HT-29 (cell line): ENCODE results near the gene NSF. TPM values are rescaled to one million over a fixed set of nuclear protein-coding genes. Genes with fewer than 3 reads are reported as not detected.

Experiments
- DNase-seq: peaks from one replicate; pipeline ENCODE4 v3.0.0-alpha.2; 2015; ENCODE audit warnings: low spot score
- total RNA-seq: library from RNA; depleted of rRNA; stranded (reverse); fragments of >200 nt; shearing (Covaris generic); gene quantifications from 2 replicates; pipeline ENCODE4 v1.2.3, GENCODE V29; 2014; rRNA removed

The NSF gene
- total RNA-seq, 1 experiment from 2014 or later, result 14.7 TPM

DNA sequence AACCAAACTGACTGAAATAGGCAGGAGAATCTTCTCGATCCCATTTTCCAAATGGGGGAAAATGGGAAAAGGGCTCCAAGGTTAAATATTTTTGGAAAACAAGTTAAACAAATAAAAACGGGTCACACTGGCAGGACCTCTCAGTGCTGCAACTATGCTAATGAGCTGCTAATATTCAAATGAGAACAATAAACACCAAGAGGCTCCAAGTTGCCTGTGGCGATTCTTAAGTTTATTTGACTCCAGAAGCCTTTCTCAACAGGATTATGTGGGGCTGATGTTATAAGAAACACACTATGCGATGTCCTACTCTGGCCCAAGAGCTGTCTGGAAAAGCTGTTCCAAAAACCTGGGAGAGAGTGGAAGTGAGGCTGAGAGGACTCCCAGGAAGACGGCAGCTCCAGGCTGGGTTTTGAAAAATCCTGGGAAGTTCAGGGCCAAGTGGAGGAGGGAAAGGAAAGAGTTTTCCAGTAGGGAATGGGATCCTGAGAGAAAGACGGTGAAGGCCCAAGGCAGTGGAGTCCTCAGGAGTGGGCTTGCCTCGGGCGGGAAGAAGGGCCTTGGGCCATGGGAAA, 206.6 kb downstream of the NSF start:
- DNase-seq, result no peak

DNA sequence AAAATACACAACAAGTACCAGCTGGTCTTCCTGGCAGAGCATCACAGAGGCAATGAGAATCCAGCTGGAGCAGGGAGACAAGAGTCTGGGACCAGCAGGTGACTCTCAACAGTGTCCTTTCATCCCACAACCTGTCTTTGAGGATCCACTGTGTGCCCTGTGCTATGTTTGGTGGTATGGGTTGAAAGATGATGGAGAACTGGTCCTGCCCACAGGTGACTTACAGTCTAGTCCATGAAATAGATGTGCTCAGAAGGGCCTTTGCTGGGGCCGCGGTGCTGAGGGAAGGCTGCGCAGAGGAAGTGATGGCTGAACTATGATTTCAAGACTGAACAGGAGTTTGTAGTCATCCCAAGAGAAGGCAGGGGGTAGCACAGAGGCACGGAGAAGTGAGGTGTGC, 210.1 kb downstream of the NSF start:
- DNase-seq, result no peak

DNA sequence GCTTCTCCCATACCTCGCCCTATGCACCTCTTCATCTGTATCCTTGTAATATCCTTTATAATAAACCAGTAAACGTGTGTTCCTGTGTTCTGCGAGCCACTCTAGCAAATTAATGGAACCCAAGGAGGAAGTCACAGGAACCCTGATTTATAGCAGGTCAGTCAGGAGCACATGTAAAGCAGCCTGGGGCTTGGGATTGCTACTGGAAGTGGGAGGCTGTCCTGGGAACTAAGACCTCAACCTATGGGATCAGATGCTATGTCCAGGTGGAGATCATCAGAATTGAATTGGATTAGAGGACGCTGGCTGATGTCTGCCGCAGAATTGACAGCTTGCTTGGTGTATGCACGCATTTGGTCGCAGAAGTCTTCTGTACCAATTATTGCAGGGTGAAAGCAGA, 212.3 kb downstream of the NSF start:
- no peak for DNase-seq

DNA sequence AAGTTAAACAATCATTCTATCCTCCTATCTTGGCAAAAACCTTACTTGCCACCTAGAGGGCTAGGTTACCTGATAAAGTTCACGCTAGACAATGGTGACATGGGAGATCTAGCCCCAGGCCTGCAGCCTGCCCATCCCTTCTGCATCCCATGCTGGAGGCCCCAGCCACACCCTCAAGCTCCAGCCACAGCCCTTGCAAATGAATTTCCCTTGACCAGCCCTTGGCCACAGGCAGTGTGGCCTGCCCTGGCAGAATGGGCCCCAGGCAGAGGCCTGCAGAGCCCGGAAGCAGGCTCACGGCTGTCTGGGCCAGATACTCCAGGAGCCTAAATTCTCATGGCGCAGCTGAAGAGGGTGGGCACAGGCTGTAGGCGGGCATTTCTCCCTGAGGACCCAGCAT, 213.1 kb downstream of the NSF start:
- no peak for DNase-seq

DNA sequence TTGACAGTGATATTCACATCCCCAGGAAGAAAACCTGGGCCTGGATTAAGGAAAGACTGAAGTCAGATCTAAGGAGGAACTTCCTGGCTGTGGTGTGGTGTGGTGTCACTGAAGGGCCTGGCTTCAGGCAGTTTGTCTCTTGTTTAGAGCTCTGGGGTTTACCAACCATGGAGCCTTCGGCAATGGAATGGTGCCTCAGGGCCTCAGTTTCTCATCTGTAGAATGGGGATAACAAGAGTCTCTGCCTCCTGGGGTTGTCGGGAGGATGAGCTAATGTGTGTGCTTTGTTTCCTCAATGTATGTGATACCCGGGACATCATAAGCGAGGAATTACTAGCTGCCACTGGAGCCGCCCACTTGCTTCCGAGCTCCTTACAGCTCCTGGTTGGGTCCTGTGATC, 215.3 kb downstream of the NSF start:
- no peak for DNase-seq

Other genes with a start within 250 kb of the NSF start
- 4.6 and 9.9 TPM in 2 replicates for gene ARL17B, start 228.9 kb upstream of the NSF start, total RNA-seq
- gene LRRC37A2, start 78.2 kb upstream of the NSF start, total RNA-seq, result 3.7 and 4.9 TPM in 2 replicates
- gene ARL17A, start 11.0 kb upstream of the NSF start, total RNA-seq, result 15.5 and 17.3 TPM in 2 replicates
- 0.08 TPM in 2 replicates for gene WNT3, start 228.0 kb downstream of the NSF start, total RNA-seq